ENCODE measurements around the gene PGLYRP3.
"Not testable (repeated sequence)": the region's sequence is repeated elsewhere in the genome, so short reads cannot be mapped to it uniquely, and the experiment has no call there.

GRCh38 chr1:153316013-153316412 lies 3.3 kb upstream of the PGLYRP3 start:
- TF ChIP-seq EZH2 (IDR thresholded peaks at IDR 0.05; ENCODE audit: borderline replicate concordance, low read depth, low read length, severe bottlenecking); CTCF (IDR thresholded peaks at IDR 0.05; ENCODE audit: extremely low read depth in 1 of 2, insufficient read depth in 1 of 2, low read depth in 1 of 2, low read length in 2 of 2); POLR2A (IDR thresholded peaks at IDR 0.05; ENCODE audit: low read depth, low read length); MAX (IDR thresholded peaks at IDR 0.05; ENCODE audit: insufficient read depth, insufficient read length): not testable (repeated sequence)
